ENCODE data around the gene CPVL. TPM values are rescaled to one million over a fixed set of nuclear protein-coding genes. Genes with fewer than 3 reads are reported as not detected.

The CPVL gene
- total RNA-seq, 1 experiment from 2014 or later = 26.9 TPM

GRCh38 chr7:29107056-29107455 is 39.3 kb downstream of the CPVL start:
- no peak overlapping the region for H2BK120ac ChIP-seq (ENCODE audit: low read depth, low read length, poor library complexity, severe bottlenecking)
- H2BK15ac ChIP-seq (ENCODE audit: low read depth, low read length) = no peak overlapping the region
- H3K27ac ChIP-seq (ENCODE audit: insufficient read length, low read depth, low read length) = no peak overlapping the region
- H3K27me3 ChIP-seq (ENCODE audit: insufficient read depth, low read length) = no peaks in the 10 kb centered on the region
- no peak overlapping the region for H3K4ac ChIP-seq (ENCODE audit: low read depth, low read length)
- H3K79me1 ChIP-seq (ENCODE audit: insufficient read depth, low read depth, low read length, poor library complexity, severe bottlenecking) = no peaks in the 10 kb centered on the region
- H3K23me2 ChIP-seq (ENCODE audit: insufficient read length, low read depth, low read length, poor library complexity, severe bottlenecking) = no peaks in the 10 kb centered on the region
- H2BK20ac ChIP-seq (ENCODE audit: low read depth, low read length, poor library complexity, severe bottlenecking) = no peak overlapping the region
- H4K91ac ChIP-seq (ENCODE audit: insufficient read length, low read depth, low read length) = no peak overlapping the region
- no peaks in the 10 kb centered on the region for H4K20me1 ChIP-seq (ENCODE audit: control insufficient read depth, insufficient read depth, insufficient read length)
- no peak overlapping the region for H3T11ph ChIP-seq (ENCODE audit: low read length)
- peaks cover 0 to 4% of the 10 kb centered on the region in 2 experiments; a peak in 2 of 4 replicates for H3K4me1 Mint-ChIP-seq
- H4K5ac ChIP-seq (ENCODE audit: insufficient read length, low read depth, low read length) = no peak overlapping the region
- no peak overlapping the region for H2BK5ac ChIP-seq (ENCODE audit: insufficient read length, low read length)
- no peaks in the 10 kb centered on the region for H3K27me3 Mint-ChIP-seq (ENCODE audit: low read depth)
- no peaks in the 10 kb centered on the region for H3K79me2 ChIP-seq (ENCODE audit: insufficient read depth, low read length)
- H3K9me3 Mint-ChIP-seq = peaks cover 0 to 3% of the 10 kb centered on the region in 2 experiments; a peak in 2 of 5 replicates
- H3K14ac ChIP-seq (ENCODE audit: insufficient read depth, low read length) = no peak overlapping the region
- TF ChIP-seq CTCF (conservative IDR thresholded peaks at IDR 0.05) = no peak
- H3K56ac ChIP-seq (ENCODE audit: insufficient read length, low read depth, low read length) = no peak overlapping the region
- H3K4me2 ChIP-seq (ENCODE audit: insufficient read depth, insufficient read length, low read length) = no peak overlapping the region
- H2BK12ac ChIP-seq (ENCODE audit: insufficient read length, low read depth, low read length) = no peak overlapping the region
- no peak overlapping the region for H2AFZ ChIP-seq (ENCODE audit: low read length)
- H3K4me3 Mint-ChIP-seq = no peak overlapping the region
- no peak for DNase-seq
- no peak overlapping the region for H4K8ac ChIP-seq (replicated peaks; ENCODE audit: insufficient read length, low read depth, low read length)
- WGBS (ENCODE audit: extremely low coverage, insufficient read length, low lambda C conversion rate) = no CpG with 5 or more reads among the region's 2 CpGs
- no peak overlapping the region for H2AK5ac ChIP-seq (ENCODE audit: insufficient read length, low read length)
- H3K9me3 ChIP-seq (ENCODE audit: control insufficient read depth, low read depth, low read length) = no peaks in the 10 kb centered on the region
- no peak overlapping the region for H3K18ac ChIP-seq (ENCODE audit: insufficient read length, low read depth, low read length)
- peak overlapping the region in 1 of 3 experiments; percentile 72; a peak in 1 of 7 replicates for H3K27ac Mint-ChIP-seq
- H3K36me3 Mint-ChIP-seq (ENCODE audit: insufficient read depth in 1 of 3, low read depth in 3 of 3) = peaks cover 3 to 10% (median 9%) of the 10 kb centered on the region in 3 experiments; a peak in 5 of 7 replicates
- H3K9ac ChIP-seq (ENCODE audit: extremely low read depth, insufficient read length, low read length) = no peak overlapping the region
- H3K4me1 ChIP-seq (ENCODE audit: insufficient read depth, low read length) = no peaks in the 10 kb centered on the region
- H3K23ac ChIP-seq (ENCODE audit: insufficient read length, low read depth, low read length) = no peak overlapping the region

Measured in H9 (cell line).